Measurements from ENCODE around the gene POU2F1.

GRCh38 chr1:167317463-167317862, 96.8 kb downstream of the POU2F1 start:
- TF ChIP-seq CTCF (IDR thresholded peaks at IDR 0.05; ENCODE audit: low read depth, low read length, missing input control) (no peak), RAD21 (IDR thresholded peaks at IDR 0.05) (no peak), YY1 (IDR thresholded peaks at IDR 0.05) (no peak), ATF3 (IDR thresholded peaks at IDR 0.05) (no peak), MAX (IDR thresholded peaks at IDR 0.05) (no peak), REST (IDR thresholded peaks at IDR 0.05) (no peak), TAF1 (conservative IDR thresholded peaks at IDR 0.05) (no peak), HNF4A (conservative IDR thresholded peaks at IDR 0.05) (no peak), SP1 (IDR thresholded peaks at IDR 0.05) (no peak)
